ENCODE results near the gene ANTXR1.
A peak's percentile ranks its signal among the peaks of the same experiment; 100 is the strongest.
"Not testable (repeated sequence)": the region's sequence is repeated elsewhere in the genome, so short reads cannot be mapped to it uniquely, and the experiment has no call there.

Gene ANTXR1

DNA sequence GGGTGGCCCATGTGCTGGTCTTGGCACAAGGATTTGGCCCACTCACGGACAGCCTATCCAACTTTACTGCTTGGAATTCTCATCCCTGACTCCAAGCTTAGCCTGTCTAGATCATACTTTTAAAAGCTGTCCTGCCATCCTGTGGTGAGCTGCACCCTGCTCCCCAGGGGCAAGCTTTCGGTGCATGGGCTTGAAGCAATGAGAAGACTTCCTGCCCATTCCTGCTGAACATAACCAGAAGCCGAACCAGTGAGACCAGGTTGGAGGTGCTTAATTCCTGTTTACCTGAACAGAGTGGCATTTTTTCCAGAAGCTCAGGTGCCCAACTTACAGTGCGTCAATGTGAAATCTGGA lies 154.5 kb downstream of the ANTXR1 start:
- DNase-seq = no peak

DNA sequence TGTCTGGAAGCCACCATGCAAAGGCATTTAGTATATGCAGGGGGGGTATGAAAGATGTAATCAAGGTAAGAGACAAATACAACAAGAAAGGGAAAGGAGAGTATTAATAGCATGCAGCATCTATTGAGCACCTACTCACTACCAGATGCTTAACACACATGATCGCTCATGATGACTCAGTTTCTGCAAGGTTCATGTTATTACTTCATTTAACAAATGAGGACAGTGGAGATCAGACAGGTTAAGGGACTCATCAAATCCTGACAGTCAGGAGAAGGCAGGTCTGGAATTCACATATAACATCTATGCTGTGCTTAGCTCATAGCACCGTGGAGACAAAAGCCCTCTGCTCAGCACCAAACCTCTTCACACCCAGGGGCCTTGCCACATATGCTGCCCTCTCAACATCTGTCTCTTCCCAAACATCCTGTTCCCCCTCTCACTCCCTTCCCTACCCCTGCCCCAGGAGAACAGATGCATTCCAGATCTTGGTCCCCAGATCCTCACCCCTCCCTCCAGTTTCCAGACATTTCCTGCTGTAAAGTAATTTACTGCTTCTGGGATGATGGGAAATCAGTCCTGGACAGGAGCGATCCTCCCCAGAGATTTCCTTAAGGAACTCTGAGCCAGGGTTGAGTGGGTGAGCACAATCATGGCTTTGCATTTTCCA lies 155.3 kb downstream of the ANTXR1 start:
- no peak for DNase-seq

DNA sequence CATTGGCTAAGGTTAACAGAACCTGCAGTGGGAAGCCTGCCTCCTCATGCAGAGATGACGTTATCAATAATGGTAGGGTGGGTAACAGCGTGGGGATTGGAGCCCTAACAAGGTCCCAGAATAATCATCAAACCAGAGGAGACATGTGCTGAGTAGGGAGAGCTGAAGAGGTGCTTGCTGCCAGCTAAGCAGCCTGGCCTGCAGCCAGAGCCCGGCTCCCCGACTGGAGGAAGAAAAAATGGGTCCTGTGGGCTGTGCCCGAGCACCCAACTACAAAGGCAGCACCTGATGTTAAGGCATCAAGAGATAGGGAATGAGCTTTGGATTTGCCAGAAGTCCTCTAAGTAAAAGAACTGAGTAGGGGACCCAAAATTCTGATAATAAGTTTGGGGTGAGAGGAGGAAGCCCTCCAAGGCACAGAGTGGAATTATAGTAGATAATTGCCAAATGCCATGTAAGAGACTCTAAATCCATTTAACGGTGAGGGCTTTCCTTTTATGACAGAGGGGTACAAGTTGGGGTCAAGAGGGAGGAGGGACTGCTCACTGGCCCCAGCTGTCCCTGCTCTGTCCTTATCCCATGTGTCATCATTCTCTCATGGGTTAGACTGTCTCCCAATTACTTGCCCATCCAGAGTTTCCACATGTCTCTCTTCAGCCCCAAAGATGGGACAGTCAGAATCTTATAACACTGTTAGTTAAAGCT lies 156.1 kb downstream of the ANTXR1 start:
- no peak for DNase-seq

DNA sequence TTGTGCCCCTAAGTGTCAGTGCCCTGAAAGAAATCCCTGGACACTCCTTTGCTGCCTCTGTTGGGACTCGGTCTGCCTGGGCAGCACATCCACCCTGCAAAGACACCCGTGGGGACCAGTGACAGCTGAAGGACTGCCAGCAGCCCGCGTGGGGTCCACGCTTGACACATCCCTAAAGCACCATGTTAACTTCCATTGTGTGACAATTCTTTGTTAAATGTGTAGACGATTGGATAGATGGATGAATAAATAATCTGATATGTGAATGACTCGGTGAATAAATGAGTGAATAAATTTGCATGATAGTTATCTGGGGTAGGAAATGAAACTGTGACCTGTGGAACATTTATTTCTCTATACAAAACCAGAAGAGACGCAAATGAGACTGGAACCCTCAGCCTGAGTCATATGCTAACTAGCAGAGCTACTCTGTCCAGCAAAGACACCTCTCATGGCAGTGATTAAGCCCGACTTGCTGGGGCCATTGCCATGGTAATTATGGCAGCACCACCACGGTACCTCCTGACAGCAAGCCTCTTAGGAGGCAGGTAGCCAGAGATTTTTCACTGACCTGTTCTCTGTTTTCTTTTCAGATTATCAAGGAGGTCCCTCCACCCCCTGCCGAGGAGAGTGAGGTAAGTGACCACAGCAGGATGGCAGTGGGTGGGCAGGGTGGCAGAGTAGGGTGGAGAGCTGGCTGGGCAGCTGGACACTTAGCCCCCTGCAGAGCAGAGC lies 156.8 kb downstream of the ANTXR1 start:
- no peak for DNase-seq

DNA sequence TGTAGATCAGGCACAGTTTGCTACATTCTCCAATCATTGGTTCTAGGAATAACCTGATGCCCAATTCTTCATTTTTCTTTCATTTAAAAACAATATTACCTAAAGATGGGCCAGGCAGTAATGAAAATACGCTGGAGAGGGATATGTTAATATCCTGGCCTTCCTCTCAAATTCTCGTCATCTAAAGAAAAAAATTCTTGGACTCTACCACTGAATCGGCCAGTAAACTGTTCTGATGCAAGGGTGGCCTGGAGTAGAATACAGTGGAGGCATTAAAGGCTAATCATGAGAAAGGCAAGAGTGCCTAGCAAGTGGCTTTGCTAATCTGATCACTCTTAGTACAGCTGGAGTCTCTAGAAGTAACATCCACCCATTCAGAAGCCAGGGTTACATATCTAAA lies 157.7 kb downstream of the ANTXR1 start:
- no peak for DNase-seq

DNA sequence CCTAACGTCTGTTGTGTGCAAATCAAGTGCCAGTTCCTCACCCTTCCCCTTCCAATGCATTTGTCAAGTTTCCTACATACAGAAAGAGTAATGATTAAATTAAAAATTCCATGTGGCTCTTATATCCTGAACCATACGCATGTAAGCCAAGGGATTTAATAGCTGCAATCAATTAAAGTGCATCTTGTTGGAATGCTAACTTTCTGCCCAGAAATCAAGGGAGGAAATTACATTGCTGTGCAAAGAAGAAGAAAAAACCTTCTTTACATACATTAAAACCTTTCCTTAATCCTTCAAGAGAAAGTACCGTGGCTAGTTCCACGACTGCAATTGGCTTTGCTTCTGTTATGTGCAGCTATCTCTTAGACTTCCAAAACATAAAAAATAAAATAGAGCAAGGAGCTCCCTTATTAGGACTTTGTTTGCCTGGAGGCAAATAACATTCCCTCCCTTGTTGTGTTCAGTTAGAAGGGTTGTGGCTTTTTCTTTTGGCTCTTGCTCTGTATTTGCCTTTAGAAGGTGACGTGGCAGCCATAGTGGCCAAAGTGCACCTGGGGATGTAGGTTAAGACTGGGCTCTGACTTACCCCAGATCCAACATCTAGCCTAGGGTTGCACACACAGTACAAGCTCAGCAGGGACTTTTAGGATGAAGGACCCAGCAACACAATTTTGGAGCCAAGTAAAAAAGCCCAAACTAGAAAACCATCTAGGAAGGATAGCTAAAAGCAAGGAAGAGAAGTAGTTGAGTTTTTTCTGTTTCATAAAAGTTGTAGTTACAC lies 158.3 kb downstream of the ANTXR1 start:
- DNase-seq = no peak

DNA sequence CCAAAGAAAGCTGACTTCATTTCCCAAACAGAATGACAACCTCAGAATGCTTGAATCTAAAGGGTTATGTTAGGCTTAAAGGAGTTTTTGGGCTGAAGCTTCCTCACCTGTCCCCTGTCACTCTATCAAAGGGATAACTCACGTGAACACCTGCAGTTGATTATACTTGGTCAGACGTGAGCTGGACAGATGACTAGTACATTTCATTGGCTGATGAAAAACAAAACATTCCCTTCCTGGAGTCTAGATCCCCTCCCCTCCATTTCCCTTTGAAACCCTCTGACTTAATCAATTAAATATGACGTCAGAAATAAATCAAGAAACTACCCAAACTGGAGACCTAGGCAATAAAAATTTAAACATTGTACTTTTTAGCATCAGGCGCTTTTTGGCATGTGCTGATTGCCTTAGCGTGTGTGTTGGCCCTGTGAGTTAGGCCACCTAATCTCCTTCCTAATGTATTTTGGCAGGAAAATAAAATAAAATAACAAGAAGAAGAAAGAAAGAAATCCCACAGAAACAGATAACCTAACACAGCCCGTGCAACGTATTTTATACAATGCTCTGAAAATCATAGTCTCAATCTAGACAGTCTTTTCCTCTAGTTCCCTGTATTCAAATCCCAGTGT lies 159.0 kb downstream of the ANTXR1 start:
- no peak for DNase-seq

DNA sequence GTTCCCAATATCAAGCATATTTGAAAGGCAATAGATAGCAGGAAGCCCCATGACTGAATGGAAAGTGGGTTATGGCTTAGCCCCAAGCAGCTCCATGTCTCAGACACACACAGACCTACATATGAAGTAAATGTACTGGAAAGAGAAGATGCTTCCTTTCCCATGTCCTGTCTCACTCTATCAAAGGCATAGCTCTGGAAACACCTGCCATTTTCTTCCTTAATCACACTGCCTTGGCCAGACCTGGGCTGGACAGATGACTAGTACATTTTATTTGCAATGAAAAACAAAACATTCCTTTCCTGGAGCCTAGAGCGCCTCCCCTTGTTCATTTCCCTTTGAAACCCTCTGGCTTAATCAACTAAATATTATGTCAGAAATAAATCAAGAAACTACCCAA lies 160.7 kb downstream of the ANTXR1 start:
- DNase-seq = no peak

DNA sequence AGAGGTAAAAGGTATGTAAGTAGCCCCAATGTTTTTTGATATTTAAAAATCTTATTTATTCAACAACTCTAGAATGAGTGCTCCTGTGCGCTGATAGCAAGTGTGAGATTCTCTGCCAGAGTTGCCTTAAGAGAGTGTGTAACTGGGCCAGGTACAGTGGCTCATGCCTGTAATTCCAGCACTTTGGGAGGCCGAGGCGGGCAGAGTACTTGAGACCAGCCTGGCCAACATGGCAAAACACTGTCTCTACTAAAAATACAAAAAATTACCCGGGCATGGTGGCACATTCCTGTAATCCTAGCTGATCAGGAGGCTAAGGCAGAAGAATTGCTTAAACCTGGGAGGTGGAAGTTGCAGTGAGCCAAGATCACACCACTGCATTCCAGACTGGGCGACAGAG lies 161.2 kb downstream of the ANTXR1 start:
- not testable (repeated sequence) for DNase-seq

DNA sequence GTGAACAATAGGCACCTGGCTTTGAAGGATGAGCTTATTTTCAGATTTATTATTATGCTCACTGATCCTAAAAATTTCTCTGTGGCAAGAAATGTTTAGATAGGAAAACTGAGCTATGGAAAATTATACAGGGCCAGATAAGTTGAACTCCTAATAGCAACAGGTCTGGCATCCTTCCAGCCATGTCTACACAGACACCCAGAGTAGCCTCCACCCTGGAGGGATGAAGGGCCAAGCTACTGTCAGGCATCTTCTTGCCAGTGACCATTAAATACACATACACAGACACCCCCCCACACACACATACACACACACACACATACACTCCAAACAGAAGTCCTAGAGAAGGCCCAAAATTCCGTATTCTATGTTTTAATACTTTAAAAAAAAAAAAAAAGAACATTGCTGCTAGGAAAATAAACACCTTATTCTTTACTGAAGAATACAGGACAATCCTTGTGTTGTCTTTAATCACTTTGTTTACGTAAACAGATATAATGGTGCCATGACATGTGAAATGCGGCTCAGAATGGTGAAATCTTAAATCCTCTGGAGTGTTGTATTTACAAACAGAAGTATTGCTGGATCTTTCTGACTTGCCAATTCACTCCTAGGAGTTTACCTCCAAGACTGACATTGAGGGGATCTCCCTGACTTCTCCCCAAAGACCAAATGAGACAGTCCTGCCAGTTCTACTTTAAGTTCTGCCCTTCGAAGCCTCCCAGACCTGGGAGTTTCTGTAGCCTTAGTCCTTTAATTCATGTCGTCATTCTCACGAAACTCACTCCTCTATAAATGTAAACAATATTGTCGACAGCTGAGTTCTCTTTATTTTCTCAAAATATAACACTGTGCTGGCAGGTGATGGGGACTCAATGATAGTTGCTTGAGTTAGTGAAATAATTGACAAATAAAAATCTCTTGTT lies 163.1 kb downstream of the ANTXR1 start:
- no peak for DNase-seq

DNA sequence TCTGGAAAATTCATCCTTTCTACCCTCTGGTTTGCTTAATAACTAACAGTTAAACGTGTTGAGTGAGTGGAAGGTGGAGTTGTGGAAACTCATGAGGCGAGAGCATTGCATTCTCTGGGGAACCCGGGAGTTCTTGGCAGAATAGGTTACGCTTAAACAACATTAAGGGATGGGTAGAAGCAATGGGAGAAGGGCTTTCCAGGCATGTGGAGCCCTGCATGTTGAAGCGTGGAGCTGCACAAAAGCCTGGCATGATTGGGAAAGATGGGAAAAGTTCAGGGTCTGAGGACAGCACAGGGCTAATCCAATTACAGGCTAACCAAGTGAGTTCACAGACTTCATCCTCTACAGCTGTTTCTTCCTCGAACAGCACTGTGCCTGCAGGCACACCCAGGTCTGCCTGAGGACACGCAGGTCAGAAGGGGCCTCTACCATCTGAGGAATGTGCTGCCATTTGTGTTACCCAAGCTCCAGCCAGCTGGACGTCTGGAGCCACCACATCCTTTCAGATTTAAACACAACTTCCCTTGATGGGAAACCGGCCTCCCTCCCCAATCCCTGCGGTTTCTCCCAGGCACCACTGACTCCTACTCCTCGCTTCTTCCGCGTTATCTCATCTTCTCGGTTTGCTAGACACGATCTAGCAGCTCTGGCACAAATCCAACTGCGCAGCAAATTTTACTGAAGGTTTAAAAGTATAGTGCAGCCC lies 164.2 kb downstream of the ANTXR1 start:
- peak in 1 of 2 donors; percentile 13 for DNase-seq

DNA sequence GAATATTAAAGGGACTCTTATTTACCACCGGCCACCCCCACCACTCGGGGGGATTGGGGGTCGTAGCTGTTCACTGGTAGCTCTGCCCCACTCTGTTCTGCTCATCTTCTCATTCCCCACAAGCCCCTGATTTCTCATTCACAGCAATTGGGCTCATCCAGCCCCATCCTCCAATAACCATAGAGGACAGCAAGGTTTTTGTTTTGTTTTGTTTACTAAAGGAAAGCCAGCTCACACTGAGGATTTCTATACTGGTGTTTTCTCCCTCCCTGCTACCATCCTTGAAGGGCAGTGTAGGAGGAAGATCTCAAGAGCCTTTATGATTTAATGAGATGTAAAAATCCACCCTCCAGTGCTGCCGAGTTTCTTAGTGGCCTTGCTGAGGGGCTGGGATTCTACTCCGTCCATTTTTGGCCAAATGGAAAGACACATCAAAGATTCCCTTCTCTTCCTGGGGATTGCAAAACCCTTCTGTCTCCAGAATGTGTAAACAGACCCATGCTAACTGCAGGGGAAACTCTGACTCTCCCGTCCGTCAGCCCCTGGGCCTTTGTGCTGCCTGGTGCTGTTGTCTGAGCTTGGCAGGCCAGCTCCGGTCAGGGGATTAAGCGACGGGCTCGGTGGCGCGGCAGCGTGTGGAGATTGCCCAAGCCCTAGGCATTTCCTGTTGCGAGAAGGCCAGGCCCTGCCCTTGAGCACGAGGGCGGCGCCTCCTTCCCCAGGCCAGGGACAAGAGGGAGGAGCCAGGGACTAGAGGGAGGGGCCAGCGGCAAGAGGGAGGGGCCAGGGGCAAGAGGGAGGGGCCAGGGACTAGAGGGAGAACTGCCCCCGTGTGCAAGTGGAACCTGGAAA lies 165.0 kb downstream of the ANTXR1 start:
- peak; percentile 28 to 77 for DNase-seq

DNA sequence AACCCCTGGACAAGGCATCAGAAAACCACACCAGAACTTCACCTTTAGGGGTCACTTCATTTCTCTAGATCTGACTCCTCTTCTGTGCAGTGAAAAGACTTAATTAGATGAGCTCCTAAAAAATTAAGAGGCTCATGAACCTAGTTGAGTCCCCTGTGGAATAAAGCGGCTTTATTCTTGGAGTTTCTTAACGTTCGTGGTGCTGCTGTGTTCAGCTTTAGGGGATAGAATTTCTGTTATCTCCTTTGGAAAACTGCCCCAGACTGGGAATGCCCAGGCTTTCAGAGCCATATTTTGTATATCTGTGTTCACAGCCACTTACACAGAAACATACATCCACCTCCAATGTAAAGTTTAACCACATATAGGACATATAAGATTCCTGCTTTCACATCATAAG lies 165.8 kb downstream of the ANTXR1 start:
- DNase-seq = no peak

DNA sequence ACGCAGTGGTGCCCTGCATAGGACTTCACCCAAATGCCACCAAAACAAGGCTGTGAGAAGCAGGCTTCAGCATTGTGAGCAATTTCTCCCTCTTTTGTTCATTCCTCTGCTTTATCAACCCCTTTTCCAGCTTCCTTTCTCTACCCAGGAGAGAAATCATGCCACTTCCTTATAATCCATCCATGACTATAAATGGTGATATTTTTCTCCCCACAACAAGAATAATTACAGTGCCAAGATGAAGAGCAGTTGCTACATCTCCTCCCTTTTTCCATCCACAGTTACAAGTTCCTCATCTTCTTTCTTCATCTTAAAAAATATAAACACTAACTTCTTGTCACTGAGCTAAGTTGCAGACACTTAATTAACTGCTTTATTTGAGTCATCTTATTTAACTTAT lies 167.2 kb downstream of the ANTXR1 start:
- no peak for DNase-seq

DNA sequence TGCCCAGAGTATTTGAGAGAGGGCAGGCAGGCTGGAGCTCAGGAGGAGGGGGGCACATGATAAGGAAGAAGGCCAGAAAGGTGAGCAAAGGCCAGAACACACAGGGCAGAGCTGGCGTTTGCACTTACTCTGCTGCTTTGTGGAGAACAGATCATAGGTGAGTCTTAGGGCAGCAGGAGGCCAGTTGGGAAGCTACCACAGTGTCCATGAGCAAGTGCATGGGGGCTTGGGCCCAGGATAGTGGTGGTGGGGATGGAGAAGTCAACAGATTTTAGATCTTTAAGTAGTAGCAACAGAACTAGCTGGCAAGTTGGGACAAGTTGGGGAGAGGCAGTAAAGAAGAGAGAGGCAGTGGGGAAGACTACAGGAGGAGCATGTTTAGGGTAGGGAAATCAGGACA lies 168.0 kb downstream of the ANTXR1 start:
- DNase-seq = no peak

DNA sequence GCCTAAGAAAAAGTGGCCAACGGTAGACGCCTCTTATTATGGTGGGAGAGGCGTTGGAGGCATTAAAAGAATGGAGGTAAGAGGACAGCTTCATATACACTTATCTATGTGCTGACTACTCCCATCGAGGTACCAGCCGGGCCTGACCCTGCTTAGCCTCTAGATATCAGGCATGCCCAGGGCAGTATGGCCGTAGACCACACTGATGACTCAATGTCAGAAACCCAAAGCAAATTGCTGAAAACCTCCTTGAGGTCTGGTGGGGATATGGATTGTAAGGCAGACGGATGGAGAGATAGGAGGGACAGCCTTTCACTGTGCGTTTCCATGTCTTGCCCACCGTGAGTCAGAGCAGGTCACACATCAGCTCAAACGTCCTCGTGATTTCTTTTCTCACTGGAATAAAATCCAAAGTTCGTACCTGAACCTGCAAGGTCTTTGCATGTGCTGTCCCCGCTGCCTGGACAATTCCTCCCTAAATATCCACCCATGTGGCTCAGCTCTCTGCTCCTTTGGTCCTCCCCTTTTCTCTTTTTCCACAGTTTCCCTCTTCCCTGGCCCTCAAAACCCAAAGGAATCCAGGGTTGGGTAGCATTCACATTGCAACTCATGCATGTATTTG lies 168.9 kb downstream of the ANTXR1 start:
- DNase-seq = no peak

DNA sequence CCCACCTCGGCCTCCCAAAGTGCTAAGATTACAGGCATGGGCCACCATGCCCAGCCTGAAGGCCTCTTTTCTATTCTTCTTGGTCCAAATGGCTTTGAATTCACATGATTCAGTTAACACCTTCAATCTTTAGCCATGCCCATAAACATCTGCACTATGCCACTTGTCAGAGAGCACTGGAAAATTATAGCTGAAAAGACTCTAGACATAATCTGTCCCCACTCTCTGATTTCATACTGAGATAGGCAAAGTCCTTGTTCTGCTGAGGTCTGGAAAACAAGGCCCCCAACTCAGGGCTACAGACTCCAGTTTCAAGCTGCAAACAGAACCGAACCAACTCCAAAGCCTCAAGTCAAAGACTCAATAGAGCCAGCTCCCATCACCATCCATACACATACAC lies 170.7 kb downstream of the ANTXR1 start:
- DNase-seq = no peak

DNA sequence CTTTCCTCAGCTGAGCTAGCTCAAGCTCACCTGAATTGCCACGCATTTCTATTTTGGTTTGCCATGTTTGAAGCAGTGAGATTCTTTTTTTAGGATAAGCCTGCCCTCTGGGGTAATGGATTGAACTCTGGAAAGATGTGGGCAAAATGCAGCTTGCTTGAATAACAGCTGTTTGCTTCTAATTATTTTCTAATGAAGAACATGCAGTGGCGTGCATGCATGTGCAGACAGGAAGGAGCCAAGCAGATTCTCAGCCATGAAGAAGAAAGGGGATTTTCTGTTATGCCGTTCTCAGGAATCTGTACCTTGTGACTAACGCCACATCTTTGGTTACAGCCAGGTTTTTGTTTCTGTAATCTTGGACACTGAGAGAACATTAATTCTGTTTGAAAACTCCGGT lies 171.2 kb downstream of the ANTXR1 start:
- DNase-seq = no peak

DNA sequence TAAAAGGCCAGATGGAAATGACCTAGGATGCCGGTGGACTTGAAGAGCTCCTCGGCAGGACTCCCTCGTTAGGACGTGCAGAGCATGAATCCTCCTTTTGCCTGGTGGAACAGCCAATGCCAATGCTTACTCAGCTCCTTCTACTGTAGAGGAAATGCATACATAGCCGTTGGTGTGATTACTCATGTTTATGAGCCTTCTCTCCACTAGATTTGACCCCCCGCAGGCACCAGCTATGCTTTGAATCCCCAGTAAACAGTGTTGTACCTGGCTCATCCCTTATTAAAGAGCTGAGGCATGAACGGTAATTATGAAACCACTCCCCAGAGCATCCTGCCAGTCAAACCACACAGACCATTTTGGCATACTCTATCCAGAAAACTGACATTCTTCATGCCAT lies 172.8 kb downstream of the ANTXR1 start:
- DNase-seq = no peak

DNA sequence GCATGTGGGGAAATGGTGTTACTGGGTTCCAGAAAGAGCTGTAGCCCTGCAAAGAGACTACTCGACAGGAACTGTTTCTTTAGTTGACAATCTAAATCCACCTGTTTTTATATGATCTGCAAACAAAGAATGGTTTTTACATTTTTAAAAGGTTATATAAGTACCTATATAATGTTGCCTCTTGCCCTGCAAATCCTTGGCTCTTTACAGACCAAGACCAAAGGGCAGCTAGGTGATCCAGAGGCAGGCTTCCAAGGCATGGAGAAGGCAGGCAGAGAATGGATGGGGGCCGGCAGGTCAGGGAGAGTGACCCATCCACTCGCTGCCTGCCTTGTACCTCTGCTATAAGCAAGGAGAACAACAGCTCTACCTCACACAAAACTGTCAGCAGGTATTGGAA lies 173.6 kb downstream of the ANTXR1 start:
- DNase-seq = no peak
